ENCODE measurements around the gene ZNF619.

The ZNF619 gene

DNA sequence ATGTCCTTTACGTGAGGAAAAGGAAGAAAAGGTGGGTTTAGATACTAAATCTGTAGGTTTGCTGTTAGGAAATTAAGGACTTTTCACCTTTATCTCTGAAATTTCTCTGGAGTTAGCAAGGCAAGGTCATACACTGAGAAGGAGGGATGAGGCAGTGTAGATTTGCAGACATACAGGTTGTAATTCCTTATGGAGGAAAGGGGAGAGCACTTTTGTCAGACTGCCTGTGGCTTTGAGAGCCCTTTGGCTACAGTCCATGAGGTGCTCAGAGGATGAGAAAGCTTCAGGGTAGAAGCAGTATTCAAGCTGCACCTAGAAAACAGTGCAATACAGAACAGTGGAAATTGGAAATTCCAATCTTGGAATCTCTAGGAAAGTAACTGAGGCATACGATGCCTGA lies 11.5 kb upstream of the ZNF619 start:
- DNase-seq (ENCODE audit: low spot score) = no peak

DNA sequence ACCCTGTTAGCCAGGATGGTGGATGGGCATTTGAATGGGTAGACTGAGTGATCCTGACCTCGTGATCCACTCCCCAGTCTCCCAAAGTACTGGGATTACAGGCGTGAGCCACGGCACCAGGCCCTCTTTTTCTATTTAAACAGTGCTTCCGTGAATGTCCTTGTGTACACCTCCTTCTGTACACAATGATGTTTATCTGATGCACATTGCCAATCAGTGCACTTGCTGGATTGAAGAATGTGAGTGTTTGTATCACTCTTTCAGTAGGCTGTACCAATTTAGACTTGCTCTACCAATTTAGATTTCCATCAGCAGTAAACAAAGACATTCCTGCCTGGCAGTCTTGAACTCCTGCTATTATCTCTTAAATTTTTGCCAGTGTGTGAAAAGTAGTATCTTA lies 8.9 kb upstream of the ZNF619 start:
- no peak for DNase-seq (ENCODE audit: low spot score)

DNA sequence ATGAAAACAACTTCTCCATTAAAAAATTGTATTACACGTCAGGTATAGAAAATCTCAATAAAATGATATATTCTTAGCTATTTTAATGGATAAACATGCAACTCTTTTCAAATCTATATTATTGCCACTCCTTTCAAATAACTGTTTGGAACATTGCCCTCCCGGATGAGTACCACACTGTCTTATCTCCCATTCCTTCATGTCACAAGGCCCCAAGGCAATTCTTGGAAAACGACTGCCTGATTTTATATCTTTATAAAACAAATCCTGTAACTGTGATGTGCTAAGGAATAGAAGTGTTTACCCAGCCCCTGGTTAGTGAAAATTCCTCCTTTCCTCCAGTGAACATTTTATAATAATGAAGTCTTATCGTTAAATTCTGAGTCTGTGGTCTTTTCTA lies 6.2 kb upstream of the ZNF619 start:
- no peak for DNase-seq (ENCODE audit: low spot score)

DNA sequence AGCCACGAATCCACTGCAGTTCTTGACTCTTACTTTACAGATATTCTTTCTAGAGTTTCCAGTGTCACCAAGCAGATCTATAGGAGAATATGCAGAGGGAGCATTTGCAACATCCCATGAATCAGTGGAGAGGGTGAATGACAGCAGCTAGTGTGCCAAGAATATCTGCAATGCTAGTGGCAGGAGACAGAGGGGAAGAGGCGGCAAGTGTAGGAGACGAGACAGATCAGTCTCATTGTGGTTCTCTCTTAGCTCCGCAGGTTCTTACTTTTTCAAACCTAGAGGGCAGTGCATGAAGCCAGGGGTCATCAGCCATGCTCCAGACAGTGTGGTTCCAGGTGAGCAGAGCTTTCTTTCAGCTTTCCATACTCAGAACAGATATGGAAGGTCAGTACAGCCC lies 744 bp downstream of the ZNF619 start:
- no peak for DNase-seq (ENCODE audit: low spot score)

DNA sequence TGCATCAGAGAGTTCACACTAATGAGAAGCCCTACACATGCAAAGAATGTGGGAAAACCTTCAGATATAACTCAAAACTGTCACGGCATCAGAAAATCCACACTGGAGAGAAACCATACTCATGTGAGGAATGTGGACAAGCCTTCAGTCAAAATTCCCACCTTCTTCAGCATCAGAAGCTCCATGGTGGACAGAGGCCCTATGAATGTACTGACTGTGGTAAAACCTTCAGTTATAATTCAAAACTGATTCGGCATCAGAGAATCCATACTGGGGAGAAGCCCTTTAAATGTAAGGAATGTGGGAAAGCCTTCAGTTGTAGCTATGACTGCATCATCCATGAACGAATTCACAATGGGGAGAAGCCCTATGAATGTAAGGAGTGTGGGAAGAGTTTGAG lies 10.2 kb downstream of the ZNF619 start:
- no peak for DNase-seq (ENCODE audit: low spot score)

GRCh38 chr3:40490916-40491315 lies 14.0 kb downstream of the ZNF619 start:
- no peak for DNase-seq (ENCODE audit: low spot score)

DNA sequence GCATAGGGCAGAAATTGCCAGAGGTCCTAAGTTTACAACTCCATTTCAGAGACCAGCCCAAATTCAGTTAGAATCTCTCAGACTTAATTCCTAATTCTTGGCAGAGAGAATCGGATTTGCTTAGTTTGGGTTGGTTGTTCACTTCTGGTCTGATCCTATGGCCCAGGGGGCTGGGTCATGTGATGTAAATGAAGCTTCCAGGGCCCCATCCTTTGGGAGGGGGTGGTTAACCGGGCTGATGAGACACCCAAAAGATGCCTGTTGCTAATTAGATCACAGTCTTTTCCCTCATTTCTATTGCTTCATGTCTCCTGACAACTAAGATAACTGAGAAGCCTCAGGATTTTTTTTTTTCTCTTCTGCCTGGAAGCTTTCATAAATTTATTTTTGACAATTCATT lies 17.8 kb downstream of the ZNF619 start:
- DNase-seq (ENCODE audit: low spot score) = no peak

- no peak for DNase-seq (ENCODE audit: low spot score)
Observed at GRCh38 chr3:40497288-40497687, 20.4 kb downstream of the ZNF619 start.

- DNase-seq (ENCODE audit: low spot score) = no peak
Observed at GRCh38 chr3:40499952-40500351, 23.0 kb downstream of the ZNF619 start.

- no peak for DNase-seq (ENCODE audit: low spot score)
Observed at GRCh38 chr3:40502034-40502433, 25.1 kb downstream of the ZNF619 start.

DNA sequence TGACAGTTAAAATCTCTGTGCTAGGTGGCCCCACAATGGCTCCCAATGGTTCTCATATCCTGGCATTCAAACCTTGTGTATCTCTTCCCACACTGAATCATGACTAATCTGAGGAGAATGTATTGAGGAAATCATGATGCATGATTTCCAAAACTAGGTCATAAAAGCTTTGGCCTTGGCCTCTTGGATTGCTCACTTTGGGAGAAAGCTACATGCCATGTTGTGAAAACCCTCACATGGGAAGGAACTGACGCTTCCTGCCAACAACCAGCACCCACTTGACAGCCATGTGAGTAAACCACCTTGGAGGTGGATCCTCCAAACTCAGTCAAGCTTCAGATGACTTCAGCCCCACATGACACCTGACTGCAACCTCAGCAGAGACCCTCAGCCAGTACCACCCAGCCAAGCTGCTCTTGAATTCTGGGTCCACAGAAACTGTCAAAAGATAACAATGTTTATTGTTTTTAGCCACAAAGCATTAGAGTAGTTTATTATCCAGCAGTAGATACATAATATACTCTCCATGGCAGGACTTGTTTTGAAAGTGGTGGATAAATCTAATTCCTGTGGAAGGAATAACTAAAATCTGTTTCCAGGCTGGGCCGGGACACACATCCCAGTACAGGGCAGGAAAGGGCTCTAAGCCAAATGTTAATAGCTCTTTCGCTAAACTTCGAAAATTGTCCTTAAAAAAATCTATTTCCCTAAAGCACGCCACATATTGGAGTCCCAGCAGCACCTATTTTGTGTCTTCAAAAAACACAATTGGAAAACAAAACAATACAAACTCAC lies 27.9 kb downstream of the ZNF619 start:
- DNase-seq (ENCODE audit: low spot score) = no peak

DNA sequence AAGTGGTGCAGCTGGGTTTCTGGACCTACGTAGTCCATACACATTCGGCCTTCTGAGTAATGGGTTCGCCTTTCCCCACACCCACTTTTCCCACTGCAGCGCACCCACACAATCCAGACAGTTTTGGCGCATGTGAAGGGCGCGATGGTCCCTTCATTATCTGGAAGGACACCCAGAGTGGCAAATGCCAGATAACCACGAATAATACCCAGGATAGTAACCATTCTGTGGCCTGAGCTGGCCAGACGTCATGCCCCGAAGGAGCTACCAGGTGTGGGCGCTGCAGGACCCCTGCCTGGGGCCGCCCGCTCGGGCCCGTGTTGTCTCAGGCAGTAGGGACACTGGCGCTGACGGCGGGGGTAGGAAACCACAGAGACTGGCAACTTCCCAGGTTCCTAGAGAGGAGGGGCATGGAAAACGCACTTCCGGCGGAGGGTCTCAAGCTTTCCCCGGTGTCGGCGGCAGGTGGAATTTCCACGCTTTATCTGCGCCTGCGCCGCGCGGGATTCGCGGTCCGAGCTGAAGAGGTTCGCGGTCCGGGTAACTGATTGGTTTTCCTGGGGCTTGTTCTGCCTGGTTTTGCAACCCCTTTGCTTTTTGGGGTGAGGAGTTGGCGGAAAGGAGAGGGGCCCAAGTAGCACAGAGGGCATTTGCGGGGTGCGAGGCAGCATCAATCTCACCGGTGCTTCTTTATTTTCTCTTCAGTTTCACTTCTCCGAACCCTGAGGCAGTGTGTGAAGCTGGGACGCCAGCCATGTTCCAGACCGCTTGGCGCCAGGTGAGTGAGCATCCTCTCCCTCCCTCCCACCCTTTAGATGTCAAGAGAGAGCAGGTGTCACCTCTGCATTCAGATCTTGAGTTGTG lies 28.9 kb downstream of the ZNF619 start, which contains the start of gene ZNF620:
ZNF620 (plus strand) TSS at position 441 of the 864 bp plus-strand sequence; CDS start at position 755, 314 bp downstream.
- peak; percentile 54 for DNase-seq (ENCODE audit: low spot score)

DNA sequence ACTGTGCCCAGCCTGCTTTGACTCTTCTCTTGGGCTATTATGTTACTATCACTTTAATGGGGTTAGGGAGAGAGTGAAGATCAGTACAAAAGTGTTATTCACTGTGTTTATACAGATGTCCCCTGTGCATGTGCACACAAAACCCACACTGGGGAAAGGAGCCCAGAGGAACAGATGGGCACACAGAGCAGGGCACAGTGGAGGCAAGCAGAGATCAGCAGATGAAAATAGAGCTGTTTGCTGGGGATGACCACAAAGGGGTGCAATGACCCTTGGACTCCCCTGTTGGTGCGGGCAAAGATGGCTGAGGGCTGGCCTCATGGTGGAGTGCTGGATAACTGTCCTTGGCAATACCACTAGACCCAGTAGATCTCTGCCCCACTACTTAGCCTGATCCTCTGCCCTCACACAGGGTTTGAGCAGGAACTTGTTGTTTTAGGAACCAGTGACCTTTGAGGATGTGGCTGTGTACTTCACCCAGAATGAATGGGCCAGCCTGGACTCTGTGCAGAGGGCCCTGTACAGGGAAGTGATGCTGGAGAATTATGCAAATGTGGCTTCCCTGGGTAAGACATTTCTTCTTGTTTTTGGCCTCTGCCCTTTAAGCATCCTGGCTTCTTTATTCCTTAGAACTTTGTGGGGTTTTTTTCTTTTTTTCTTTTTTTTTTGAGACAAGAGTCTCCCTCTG lies 34.3 kb downstream of the ZNF619 start:
- DNase-seq (ENCODE audit: low spot score) = no peak

- no peak for DNase-seq (ENCODE audit: low spot score)
Observed at GRCh38 chr3:40516201-40516600, 39.3 kb downstream of the ZNF619 start.

DNA sequence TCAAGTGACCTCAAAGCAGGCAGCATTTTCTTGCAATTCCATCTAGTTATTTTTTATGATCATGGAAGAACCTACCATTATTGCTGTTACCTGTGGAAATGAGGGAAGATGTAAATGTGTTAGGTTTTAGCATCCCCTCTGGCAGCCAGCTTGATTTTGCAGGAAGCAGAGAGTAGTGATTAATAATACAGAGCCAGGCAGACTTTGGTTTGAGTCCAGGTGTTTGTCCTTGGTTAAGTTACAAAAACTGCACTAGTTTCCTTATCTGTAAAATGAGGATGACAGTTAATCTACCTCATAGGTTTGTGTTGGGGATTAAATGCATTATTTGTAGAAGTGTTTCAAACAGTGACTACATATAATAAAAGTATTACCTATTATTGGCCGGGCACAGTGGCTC lies 41.1 kb downstream of the ZNF619 start:
- DNase-seq (ENCODE audit: low spot score) = no peak

- DNase-seq (ENCODE audit: low spot score) = no peak
Observed at GRCh38 chr3:40518848-40519247, 41.9 kb downstream of the ZNF619 start.

GRCh38 chr3:40521254-40521653 lies 44.3 kb downstream of the ZNF619 start:
- DNase-seq (ENCODE audit: low spot score) = no peak

GRCh38 chr3:40523781-40524180 lies 46.9 kb downstream of the ZNF619 start:
- no peak for DNase-seq (ENCODE audit: low spot score)

DNA sequence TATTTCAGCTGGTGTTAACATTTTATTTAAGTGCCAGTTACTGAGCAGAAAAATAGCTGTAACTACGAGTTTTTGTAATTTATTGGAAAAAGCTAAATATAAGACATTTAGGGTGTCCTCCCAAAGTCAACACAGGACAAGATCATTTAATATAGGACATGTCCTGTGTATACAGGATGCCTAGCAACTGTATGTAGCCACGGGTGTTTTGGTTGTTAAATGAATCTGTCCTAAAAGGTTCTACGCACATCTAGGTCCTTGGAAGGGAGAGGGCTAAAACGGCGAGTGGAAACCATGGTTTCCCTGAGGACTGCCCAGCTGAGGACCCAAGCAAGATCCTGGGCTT lies 47.3 kb downstream of the ZNF619 start:
- no peak for DNase-seq (ENCODE audit: low spot score)

- peak; percentile 87 for DNase-seq (ENCODE audit: low spot score)
Observed at GRCh38 chr3:40524568-40525285, 47.8 kb downstream of the ZNF619 start, which contains the start of gene ZNF621. TSS of gene ZNF621 (plus strand) at chr3:40524960. CDS start at chr3:40525841, 881 bp downstream.

DNA sequence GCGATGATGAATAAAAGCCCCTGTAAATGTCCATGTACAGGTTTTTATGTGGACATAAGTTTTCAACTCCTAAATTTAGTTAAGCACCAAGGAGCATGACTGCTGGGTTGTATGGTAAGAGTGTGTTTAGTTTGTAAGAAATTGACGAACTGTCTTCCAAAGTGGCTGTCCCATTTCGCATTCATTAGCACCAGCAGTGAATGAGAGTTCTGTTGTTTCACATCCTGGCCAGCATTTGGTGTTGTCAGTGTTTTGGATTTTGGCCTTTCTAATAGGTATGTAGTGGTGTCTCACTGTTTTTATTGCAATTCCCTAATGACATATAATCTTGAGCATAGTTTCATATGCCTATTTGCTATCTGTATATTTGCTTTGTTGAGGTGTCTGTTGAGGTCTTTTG lies 51.5 kb downstream of the ZNF619 start:
- DNase-seq (ENCODE audit: low spot score) = no peak

GRCh38 chr3:40532252-40532651 lies 55.3 kb downstream of the ZNF619 start:
- DNase-seq (ENCODE audit: low spot score) = no peak

All from CD4-positive, alpha-beta T cell treated with Interleukin-15 for 4 hours (primary cell).